DMS153 treated with DMSO at 0.1 percent for 48 hours (cell line): ENCODE measurements around the gene B4GALT3.

Source experiments
- DNase-seq: peaks from one replicate; lab custom pipeline; 2025; ENCODE audit not compliant: unreplicated experiment; lab: John Stamatoyannopoulos, UW

B4GALT3 gene

DNA sequence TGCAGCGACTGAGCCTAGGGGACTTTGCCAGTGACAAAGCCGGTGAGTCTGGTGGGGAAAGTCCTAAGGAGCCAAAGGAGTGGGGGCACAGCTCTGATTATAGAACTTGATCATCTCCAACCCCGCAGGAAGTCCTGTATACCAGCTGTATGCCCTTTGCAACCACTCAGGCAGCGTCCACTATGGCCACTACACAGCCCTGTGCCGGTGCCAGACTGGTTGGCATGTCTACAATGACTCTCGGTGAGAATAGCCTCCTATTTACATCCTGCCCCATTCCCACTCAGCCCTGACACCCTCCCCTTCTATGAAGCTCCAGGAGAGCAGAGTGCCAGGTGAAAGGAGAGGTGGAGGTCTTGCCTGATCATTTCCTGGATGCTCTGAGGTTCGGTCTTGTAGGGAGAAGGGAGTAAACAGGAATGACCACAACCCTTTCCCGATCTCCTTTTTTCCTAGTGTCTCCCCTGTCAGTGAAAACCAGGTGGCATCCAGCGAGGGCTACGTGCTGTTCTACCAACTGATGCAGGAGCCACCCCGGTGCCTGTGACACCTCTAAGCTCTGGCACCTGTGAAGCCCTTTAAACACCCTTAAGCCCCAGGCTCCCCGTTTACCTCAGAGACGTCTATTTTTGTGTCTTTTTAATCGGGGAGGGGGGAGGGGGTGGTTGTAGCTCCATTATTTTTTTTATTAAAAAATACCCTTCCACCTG is 12.3 kb downstream of the B4GALT3 start:
- DNase-seq = no peak

DNA sequence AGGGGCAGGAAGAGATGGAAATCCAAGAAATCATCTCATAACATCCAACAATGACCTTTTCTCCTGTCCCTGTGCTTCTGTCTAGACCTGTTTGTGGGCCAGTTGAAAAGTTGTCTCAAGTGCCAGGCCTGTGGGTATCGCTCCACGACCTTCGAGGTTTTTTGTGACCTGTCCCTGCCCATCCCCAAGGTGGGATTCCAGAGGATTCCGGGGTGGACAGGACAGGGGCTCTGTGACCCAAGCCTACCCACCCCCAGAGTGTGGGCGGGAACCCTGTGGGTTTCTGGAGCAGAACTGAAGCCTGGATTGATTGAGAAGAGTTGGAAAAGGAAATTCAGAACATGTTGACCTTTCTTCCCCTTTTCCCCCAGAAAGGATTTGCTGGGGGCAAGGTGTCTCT is 13.5 kb downstream of the B4GALT3 start:
- DNase-seq = no peak

GRCh38 chr1:161162806-161163205 is 14.5 kb downstream of the B4GALT3 start:
- DNase-seq = no peak

DNA sequence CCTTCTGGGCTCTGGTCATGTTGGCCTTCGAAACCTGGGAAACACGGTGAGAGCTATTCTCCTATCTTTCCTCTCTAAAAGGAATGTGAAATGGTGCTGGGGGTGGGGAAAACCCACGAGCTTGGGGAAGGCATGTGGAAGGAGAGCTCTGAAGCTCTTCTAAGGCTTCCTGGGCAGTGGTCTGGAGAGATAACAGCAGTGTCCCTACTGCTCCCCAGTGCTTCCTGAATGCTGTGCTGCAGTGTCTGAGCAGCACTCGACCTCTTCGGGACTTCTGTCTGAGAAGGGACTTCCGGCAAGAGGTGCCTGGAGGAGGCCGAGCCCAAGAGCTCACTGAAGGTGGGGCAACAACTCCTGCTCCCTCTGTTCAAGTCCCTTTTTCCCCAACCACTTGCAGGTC is 15.3 kb downstream of the B4GALT3 start:
- DNase-seq = no peak

DNA sequence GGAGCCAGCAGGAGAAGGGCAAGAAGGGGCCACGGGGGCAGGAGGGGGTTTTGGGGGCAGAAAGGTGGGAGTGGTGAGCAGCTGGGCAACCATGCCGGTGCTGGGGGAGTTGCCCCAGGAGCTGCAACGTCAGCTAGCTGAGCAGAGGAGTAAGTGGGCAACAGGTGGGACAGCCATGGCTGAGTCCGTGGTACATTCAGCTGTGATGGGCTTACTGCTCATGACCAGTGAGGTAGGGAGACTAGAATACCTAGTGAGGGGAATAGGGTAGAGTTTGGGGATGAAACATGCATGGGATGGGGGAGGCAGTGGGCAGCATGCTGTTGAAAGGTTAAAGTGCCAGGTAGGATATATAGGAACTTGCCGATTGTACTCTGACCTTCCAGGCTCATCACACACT is 15.7 kb downstream of the B4GALT3 start:
- DNase-seq = no peak

DNA sequence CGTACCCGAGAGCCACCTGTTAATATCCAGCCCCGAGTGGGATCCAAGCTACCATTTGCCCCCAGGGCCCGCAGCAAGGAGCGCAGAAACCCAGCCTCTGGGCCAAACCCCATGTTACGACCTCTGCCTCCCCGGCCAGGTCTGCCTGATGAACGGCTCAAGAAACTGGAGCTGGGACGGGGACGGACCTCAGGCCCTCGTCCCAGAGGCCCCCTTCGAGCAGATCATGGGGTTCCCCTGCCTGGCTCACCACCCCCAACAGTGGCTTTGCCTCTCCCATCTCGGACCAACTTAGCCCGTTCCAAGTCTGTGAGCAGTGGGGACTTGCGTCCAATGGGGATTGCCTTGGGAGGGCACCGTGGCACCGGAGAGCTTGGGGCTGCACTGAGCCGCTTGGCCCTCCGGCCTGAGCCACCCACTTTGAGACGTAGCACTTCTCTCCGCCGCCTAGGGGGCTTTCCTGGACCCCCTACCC is 16.6 kb downstream of the B4GALT3 start:
- no peak for DNase-seq

GRCh38 chr1:161159913-161160243 is 17.4 kb downstream of the B4GALT3 start:
- DNase-seq = no peak

GRCh38 chr1:161159087-161159912 is 18.0 kb downstream of the B4GALT3 start, which contains the start of gene USP21:
TSS of gene USP21 (plus strand) at chr1:161159500. CDS start at chr1:161160641, 1,141 bp downstream.
- DNase-seq = peak; percentile 96

DNA sequence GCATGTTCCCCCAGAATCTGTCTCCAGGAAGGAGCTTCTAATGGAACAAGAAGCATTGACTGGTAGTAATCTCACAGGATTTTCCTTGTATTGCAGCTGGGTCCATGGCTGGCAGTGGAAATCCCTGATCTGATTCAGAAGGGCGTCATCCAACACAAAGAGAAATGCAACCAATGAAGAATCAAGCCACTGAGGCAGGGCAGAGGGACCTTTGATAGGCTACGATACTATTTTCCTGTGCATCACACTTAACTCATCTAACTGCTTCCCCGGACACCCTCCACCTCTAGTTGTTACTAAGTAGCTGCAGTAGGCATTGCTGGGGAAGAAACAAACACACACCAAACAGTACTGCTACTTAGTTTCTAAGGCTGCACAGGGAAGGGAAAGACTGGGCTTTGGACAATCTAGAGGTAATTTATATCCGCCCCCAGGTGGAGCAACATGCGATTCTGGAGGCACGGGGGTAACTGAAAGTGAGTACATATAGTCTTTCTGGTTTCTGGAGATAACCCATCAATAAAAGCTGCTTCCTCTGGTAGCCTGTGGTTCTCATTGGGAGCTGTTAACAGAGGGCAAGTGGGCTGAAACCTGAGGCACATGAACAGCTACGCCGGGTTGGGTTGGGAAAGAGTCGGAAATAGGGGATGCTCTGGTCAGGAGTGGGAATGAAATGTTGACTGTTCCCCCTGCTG is 18.8 kb downstream of the B4GALT3 start:
- no peak for DNase-seq

- DNase-seq = no peak
Measured at GRCh38 chr1:161157867-161158266, 19.4 kb downstream of the B4GALT3 start.

DNA sequence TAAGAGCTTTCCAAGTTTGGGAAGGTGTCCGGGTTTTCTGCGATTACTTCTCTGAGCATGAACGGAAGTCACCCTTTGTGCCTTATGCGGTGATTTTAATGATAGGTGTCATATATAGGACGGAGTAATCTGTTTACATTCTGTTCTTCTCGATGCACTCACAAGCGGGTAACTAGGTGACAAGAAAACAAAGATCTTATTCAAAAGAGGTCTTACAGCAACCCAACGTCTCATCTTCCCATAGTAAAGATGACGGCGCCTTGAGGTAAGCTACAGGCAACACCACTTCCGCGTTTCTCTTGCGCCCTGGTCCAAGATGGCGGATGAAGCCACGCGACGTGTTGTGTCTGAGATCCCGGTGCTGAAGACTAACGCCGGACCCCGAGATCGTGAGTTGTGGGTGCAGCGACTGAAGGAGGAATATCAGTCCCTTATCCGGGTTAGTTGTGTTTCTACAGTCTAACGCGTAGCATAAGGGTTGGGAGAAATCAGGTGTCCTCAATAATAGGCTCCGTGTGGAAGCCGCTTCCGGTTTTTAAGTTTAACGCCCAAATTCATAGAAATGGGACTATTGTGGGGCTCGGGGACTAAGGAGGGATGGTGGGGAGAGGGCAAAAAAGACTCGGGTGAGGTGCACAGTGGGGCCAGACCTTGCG is 23.5 kb downstream of the B4GALT3 start, which contains the start of gene UFC1:
Gene UFC1, plus strand, starts transcription at position 297 of the 656 bp plus-strand sequence. Its CDS starts 20 bp downstream, at position 317.
- peak; percentile 92 for DNase-seq

- no peak for DNase-seq
Measured at GRCh38 chr1:161153176-161153575, 24.1 kb downstream of the B4GALT3 start.

GRCh38 chr1:161145832-161146231 is 31.5 kb downstream of the B4GALT3 start:
- no peak for DNase-seq

- DNase-seq = no peak
Measured at GRCh38 chr1:161140755-161141400, 36.4 kb downstream of the B4GALT3 start.

- DNase-seq = peak; percentile 61
Measured at GRCh38 chr1:161139766-161140165, 37.5 kb downstream of the B4GALT3 start.

GRCh38 chr1:161138431-161138830 is 38.9 kb downstream of the B4GALT3 start:
- no peak for DNase-seq

GRCh38 chr1:161137881-161138280 is 39.4 kb downstream of the B4GALT3 start:
- DNase-seq = no peak

GRCh38 chr1:161133220-161133740 is 44.0 kb downstream of the B4GALT3 start:
- DNase-seq = no peak

GRCh38 chr1:161132410-161133219 is 44.7 kb downstream of the B4GALT3 start, which contains the start of gene DEDD:
TSS of gene DEDD (minus strand) at chr1:161132667. CDS start at chr1:161124462, 8,205 bp downstream.
- peak; percentile 95 for DNase-seq
